HG02884 (cell line): ENCODE results near the gene MPV17.
"Not testable (repeated sequence)": the region's sequence is repeated elsewhere in the genome, so short reads cannot be mapped to it uniquely, and the experiment has no call there.

Source experiments
- ATAC-seq: cut with Tn5 transposase; IDR thresholded peaks from one replicate; pipeline ENCODE4 v1.9.1; 2021; ENCODE audit warnings: mild to moderate bottlenecking, moderate library complexity; ENCODE audit not compliant: unreplicated experiment

The MPV17 gene

DNA sequence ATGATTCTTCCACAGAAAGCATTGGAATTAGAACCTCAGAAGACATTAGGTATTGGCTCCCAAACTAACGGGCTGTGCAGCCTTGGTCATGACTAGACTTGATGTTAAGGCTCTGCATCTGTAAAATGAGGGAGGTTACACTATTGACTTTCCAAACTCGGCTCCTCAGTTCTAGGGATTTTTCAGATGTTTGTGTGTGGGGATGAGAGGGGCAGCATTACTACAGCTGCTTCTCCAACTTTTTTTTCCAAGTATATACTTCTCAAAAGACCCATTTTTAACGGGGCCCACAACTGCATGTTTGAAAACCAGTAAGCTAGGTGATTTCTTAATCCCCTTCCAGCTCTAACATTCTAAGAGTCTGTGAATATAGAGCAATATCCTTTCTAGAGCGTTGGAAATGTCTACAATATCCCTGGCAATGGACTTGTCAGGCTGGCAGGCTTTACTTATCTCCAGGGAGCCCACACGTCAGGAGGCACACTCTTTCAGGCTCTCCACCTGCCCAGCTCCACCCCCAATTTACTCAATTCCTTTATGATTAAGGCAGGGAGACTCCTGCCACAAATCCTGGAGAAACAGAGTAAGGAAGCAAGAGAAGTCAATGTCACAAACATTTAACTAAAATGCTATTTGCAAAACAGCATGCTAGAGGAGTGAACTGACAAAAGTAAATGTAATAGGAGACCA lies 844 bp upstream of the MPV17 start:
- ATAC-seq = no peak

- peak; percentile 9 for ATAC-seq
Observed at GRCh38 chr2:27322301-27322765, 564 bp downstream of the MPV17 start.

GRCh38 chr2:27320958-27321543 lies 1.8 kb downstream of the MPV17 start:
- ATAC-seq = no peak

DNA sequence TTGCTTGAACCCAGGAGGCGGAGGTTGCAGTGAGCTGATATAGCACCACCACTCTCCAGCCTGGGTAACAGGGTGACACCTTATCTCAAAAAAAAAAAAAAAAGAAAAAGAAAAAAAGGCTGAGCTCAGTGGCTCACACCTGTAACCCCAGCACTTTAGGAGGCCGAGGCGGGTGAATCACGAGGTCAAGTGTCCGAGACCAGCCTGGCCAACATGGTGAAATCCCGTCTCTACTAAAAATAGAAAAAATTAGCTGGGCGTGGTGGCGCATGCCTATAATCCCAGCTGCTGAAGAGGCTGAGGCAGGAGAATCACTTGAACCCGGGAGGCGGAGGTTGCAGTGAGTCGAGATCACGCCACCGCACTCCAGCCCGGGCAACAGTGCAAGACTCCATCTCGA lies 3.1 kb downstream of the MPV17 start:
- ATAC-seq = not testable (repeated sequence)

DNA sequence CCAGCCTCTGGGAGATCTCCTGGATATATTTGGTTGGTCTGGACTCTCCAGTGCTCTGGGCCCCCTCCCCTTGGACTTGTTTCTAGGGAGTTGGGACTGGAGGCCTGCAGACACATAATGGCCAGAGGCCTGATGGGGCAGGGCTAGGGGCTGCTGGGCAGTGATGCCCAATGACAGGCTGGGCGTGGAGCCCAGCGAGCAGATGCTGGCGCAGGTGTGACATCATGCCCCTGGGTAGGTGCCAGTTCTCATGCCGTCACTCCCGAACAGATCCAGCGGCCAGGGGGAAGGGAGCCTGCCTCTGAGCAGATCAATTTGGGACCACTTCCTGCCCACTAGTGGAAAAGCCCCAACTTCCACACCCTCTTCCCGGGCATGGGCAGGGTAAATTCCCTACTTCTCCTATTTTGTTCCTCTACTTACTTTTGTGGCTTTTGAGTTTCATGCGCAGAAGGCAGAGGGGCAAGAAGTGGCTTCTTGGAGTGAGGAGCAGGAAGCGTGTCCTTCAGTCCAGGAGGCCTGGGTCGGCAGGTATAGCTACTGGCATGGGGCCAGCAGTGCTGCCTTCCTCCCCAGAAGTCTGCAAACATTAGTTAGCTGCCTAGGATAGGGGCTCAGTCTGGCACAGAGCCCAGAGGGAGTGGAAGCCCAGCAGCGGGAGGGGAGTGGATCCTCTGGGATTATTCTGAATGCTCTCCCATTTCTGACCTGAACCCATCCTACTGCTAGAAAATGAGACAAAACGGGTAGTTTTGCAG lies 6.1 kb downstream of the MPV17 start:
- no peak for ATAC-seq

DNA sequence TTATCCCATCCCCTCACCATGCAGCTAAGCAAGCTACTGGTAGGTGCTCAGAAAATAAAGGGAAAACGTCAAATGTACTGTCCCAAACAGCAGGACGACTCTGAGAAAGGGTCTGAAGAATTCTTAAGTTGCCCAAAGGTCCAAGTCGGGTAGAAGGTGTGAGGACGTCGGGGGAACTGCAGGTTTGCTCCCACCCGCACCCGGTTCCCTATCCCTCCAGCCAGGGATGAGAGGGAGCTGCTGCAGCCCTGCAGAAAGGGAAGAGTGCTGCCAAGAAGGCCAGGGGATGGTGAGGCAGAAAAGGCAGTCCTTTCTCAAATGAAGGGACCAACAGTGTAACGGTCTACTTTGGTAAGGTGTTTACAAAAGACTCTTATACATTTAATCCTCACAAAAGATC lies 7.8 kb downstream of the MPV17 start:
- ATAC-seq = no peak

- no peak for ATAC-seq
Observed at GRCh38 chr2:27314709-27315108, 8.2 kb downstream of the MPV17 start.

GRCh38 chr2:27313882-27314645 lies 8.8 kb downstream of the MPV17 start:
- no peak for ATAC-seq

DNA sequence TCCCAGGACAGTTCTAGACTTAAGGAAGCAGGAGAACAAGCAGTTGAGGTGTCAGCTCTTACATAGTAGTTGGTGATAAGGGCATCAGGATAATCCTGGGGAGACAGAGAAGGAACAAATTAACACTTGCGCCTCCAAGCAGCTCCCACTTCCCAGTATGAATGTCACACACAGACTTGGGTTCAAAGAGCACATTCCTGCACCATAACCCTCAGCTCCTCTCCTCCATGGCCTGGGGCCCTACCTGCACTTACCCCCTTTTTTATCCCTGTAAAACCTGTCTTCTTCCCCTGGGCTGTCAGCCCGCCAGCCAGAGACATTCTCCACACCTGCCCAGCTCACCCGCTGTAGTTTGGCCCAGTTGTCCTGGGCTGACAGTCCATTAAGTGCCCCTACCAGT lies 10.7 kb downstream of the MPV17 start:
- ATAC-seq = no peak

- ATAC-seq = no peak
Observed at GRCh38 chr2:27309651-27310050, 13.2 kb downstream of the MPV17 start.

- ATAC-seq = no peak
Observed at GRCh38 chr2:27308359-27308881, 14.5 kb downstream of the MPV17 start, which contains the start of gene UCN. TSS of gene UCN (minus strand) at chr2:27308445. CDS start at chr2:27307895, 550 bp downstream.

DNA sequence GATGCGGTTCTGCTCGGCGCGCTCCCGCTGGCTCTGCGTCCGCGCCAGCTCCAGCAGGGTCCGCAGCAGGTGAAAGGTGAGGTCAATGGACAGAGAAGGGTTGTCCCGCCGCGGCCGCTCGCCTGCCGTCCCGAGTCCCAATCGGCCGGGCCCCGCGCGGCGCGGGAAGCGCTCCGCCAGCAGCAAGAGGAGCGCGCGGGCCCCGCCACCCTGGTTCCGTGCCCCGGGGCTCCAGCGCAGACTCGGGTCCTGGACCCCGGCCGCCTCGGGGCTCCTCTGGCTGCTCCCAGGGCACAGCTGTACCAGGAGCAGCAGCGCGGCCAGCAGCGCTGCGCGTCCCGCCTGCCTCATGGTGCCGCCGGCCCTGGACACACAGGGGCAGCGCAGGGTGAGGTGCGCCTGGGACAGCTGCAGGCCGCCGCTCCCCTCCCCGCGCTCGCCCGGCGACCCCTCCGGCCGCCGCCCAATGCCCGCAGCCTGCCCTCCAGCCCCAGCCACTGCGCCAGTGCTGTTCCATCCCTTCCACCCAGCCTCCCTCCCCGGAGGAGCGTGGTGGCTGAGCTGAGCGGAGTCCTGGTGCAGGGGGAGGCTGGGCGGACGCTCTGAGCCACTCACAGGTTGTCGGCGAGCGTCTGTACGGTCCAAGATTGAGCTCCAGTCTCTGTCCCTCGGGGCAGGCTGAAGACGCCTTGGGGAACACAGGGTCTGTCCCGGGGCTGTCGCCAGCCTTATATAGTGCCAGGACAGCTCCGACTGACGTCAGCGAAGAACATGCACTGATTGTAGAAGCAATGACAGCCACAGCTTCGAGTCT lies 15.1 kb downstream of the MPV17 start:
- ATAC-seq = no peak

- no peak for ATAC-seq
Observed at GRCh38 chr2:27307287-27307544, 15.7 kb downstream of the MPV17 start.

- ATAC-seq = no peak
Observed at GRCh38 chr2:27306573-27307286, 16.2 kb downstream of the MPV17 start.

- no peak for ATAC-seq
Observed at GRCh38 chr2:27306136-27306535, 16.8 kb downstream of the MPV17 start.

DNA sequence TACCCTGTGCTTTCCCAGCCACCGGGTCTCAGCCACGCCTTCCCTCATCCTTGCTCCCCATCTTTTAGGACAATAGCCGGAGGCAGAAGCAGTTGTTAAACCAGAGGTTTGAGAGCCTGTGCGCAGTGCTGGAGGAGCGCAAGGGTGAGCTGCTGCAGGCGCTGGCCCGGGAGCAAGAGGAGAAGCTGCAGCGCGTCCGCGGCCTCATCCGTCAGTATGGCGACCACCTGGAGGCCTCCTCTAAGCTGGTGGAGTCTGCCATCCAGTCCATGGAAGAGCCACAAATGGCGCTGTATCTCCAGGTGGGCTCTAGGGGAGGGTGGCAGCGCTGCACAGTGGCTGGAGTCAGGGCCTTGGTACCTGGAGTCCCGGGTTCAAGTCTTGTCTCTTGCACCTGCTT lies 17.4 kb downstream of the MPV17 start:
- ATAC-seq = no peak

- no peak for ATAC-seq
Observed at GRCh38 chr2:27304488-27305240, 18.2 kb downstream of the MPV17 start.

DNA sequence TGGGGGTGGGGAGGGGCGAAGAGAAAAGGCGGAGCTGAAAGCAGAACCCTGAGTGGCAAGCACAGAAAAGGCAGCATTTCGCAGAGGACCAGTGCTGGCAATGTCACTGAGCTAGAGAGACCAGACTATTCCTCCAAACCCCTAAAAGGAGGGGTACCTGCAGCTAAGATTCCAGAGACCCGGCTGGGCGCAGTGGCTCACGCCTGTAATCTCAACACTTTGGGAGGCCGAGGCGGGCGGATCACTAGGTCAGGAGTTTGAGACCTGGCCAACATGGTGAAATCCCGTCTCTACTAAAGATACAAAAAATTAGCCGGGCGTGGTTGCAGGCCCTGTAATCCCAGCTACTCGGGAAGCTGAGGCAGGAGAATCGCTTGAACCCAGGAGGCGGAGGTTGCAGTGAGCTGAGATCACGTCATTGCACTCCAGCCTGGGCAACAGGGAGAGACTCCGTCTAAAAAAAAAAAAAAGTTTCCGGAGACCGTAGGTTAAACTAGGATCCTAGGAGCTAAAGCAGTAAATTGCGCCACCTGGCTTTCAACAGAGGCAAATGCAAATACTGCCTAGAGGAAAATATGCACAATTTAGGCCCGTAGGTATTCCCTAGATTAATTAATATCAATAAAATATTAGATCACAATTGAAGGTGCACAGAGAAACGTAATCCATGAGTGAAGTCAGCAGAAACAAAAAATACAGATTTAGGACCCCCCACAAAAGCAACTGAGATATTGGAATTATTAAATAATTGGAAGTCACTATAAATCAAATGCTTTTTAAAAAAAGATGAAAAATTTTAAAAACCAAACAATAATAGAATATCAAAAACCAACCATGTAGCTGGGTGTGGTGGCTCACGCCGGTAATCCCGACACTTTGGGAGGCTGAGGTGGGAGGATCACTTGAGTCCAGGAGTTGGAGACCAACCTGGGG lies 19.5 kb downstream of the MPV17 start:
- no peak for ATAC-seq
